ENCODE measurements around the gene SECISBP2. TPM values are rescaled to one million over a fixed set of nuclear protein-coding genes. Genes with fewer than 3 reads are reported as not detected.

The SECISBP2 gene
- total RNA-seq, 1 experiment from 2014 or later, result 15.7 TPM

GRCh38 chr9:89383721-89384300 lies 65.5 kb downstream of the SECISBP2 start:
- no peaks in the 10 kb centered on the region for H3K27me3 ChIP-seq (ENCODE audit: low read length)
- BruUV-seq (replicated peaks), result no TSS peak
- no peak overlapping the region for H3K4me2 ChIP-seq (ENCODE audit: low read length)
- ChIA-PET CTCF (no interaction called here), POLR2A (ENCODE audit: unreplicated experiment) (no interaction called here)
- H3K9me3 ChIP-seq (ENCODE audit: low read length), result no peaks in the 10 kb centered on the region
- TF ChIP-seq CTCF (conservative IDR thresholded peaks at IDR 0.05; ENCODE audit: low read depth, low read length), result no peak
- no peak for TF ChIP-seq EZH2 (IDR thresholded peaks at IDR 0.05; ENCODE audit: low read length, unreplicated experiment)
- no peak for TF ChIP-seq EZH2phosphoT487 (IDR thresholded peaks at IDR 0.05; ENCODE audit: borderline replicate concordance, low read length)
- no peaks in the 10 kb centered on the region for H3F3A ChIP-seq (ENCODE audit: low read length, unreplicated experiment)
- H3K9me2 ChIP-seq (replicated peaks; ENCODE audit: low read length), result no peaks in the 10 kb centered on the region
- H3K79me2 ChIP-seq (ENCODE audit: low read length), result no peaks in the 10 kb centered on the region
- H2AFZ ChIP-seq (ENCODE audit: low read length), result no peak overlapping the region
- H3K27ac ChIP-seq (ENCODE audit: low read length), result no peak overlapping the region
- H4K20me1 ChIP-seq (ENCODE audit: low read length), result no peaks in the 10 kb centered on the region
- H3K4me1 ChIP-seq (ENCODE audit: insufficient read depth, low read length), result no peaks in the 10 kb centered on the region
- DNase-seq (no peak), ATAC-seq (no peak)
- H3K36me3 ChIP-seq (ENCODE audit: low read depth, low read length), result no peaks in the 10 kb centered on the region
- intact Hi-C loops (cut with micrococcal nuclease), result no loop called here
- no peak overlapping the region for H3K9ac ChIP-seq (ENCODE audit: low read length)
- no peak overlapping the region for H3K4me3 ChIP-seq (ENCODE audit: low read length)

- intact Hi-C loops (cut with micrococcal nuclease), result no loop called here
- Histone ChIP-seq H3K9me3 (ENCODE audit: low read length) (no peaks in the 10 kb centered on the region), H3K9ac (ENCODE audit: low read length) (no peak overlapping the region), H3K27ac (ENCODE audit: low read length) (no peak overlapping the region), H3K4me3 (ENCODE audit: low read length) (no peak overlapping the region), H3K36me3 (ENCODE audit: low read depth, low read length) (no peaks in the 10 kb centered on the region), H2AFZ (ENCODE audit: low read length) (no peak overlapping the region), H3K4me2 (ENCODE audit: low read length) (no peak overlapping the region), H3K9me2 (replicated peaks; ENCODE audit: low read length) (no peaks in the 10 kb centered on the region), H3K79me2 (ENCODE audit: low read length) (no peaks in the 10 kb centered on the region), H3K4me1 (ENCODE audit: insufficient read depth, low read length) (no peaks in the 10 kb centered on the region), H3F3A (ENCODE audit: low read length, unreplicated experiment) (no peaks in the 10 kb centered on the region), H4K20me1 (ENCODE audit: low read length) (no peaks in the 10 kb centered on the region), H3K27me3 (ENCODE audit: low read length) (no peaks in the 10 kb centered on the region)
- POLR2A ChIA-PET (ENCODE audit: unreplicated experiment), result no interaction called here
- no TSS peak for BruUV-seq (replicated peaks)
- CTCF ChIA-PET, result no interaction called here
- DNase-seq (no peak), ATAC-seq (no peak)
- TF ChIP-seq EZH2 (IDR thresholded peaks at IDR 0.05; ENCODE audit: low read length, unreplicated experiment), result no peak
- no peak for TF ChIP-seq EZH2phosphoT487 (IDR thresholded peaks at IDR 0.05; ENCODE audit: borderline replicate concordance, low read length)
- no peak for TF ChIP-seq CTCF (conservative IDR thresholded peaks at IDR 0.05; ENCODE audit: low read depth, low read length)
Measured at GRCh38 chr9:89384783-89385182, 66.5 kb downstream of the SECISBP2 start.

GRCh38 chr9:89386206-89386605 lies 67.9 kb downstream of the SECISBP2 start:
- no peak overlapping the region for H3K4me3 ChIP-seq (ENCODE audit: low read length)
- no peak overlapping the region for H3K27ac ChIP-seq (ENCODE audit: low read length)
- no peaks in the 10 kb centered on the region for H3K9me3 ChIP-seq (ENCODE audit: low read length)
- H3K4me2 ChIP-seq (ENCODE audit: low read length), result no peak overlapping the region
- ChIA-PET CTCF (no interaction called here), POLR2A (ENCODE audit: unreplicated experiment) (no interaction called here)
- no peak overlapping the region for H2AFZ ChIP-seq (ENCODE audit: low read length)
- ATAC-seq, result no peak
- DNase-seq, result no peak
- H3K9me2 ChIP-seq (replicated peaks; ENCODE audit: low read length), result no peaks in the 10 kb centered on the region
- H3K27me3 ChIP-seq (ENCODE audit: low read length), result no peaks in the 10 kb centered on the region
- H3K4me1 ChIP-seq (ENCODE audit: insufficient read depth, low read length), result no peaks in the 10 kb centered on the region
- BruUV-seq (replicated peaks), result no TSS peak
- no peaks in the 10 kb centered on the region for H3K36me3 ChIP-seq (ENCODE audit: low read depth, low read length)
- TF ChIP-seq EZH2 (IDR thresholded peaks at IDR 0.05; ENCODE audit: low read length, unreplicated experiment) (no peak), CTCF (conservative IDR thresholded peaks at IDR 0.05; ENCODE audit: low read depth, low read length) (no peak), EZH2phosphoT487 (IDR thresholded peaks at IDR 0.05; ENCODE audit: borderline replicate concordance, low read length) (no peak)
- intact Hi-C loops (cut with micrococcal nuclease), result no loop called here
- no peak overlapping the region for H3K9ac ChIP-seq (ENCODE audit: low read length)
- H4K20me1 ChIP-seq (ENCODE audit: low read length), result no peaks in the 10 kb centered on the region
- no peaks in the 10 kb centered on the region for H3K79me2 ChIP-seq (ENCODE audit: low read length)
- no peaks in the 10 kb centered on the region for H3F3A ChIP-seq (ENCODE audit: low read length, unreplicated experiment)

Data from PC-3 (cell line).